ENCODE results near the gene KRT85. TPM values are rescaled to one million over a fixed set of nuclear protein-coding genes. Genes with fewer than 3 reads are reported as not detected.

KRT85 gene
- total RNA-seq, 2 experiments from 2014 or later: not detected

DNA sequence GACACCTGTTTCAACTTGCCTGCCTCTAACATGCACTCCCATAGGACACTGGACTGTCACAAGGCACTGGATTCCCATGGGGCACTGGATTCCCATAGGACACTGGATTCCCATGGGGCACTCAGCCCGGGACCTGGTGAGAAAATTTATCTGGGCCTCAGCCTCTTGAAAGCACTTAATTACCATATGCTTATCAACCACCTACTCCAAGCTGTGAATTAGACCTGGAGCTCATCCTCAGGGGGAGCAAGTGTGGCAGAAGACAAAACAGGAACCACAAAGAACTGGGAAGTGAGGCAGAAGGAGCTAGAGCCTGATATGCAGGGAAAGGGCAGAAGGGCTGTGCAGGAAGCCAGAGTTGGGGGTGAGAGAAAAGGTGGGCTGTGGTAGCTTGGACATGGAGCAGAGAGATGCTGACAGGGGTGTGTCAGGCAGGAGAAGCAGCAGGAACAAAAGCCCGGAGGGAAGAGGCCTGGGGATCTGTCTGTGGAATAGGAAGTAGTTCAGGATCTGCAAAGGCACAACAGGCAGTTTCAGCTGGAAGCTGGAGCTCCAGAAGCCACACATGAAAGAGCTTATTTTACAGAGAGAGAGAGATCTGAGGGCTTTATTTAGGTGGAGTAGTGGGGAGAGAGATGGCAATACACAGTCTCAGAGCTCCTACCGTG is 35.7 kb upstream of the KRT85 start:
- Mint-ChIP-seq H3K4me3 (no peak overlapping the region), H3K27ac (no peak overlapping the region), H3K9me3 (no peaks in the 10 kb centered on the region), H3K27me3 (ENCODE audit: low read depth) (no peaks in the 10 kb centered on the region), H3K36me3 (ENCODE audit: low read depth) (no peaks in the 10 kb centered on the region), H3K4me1 (ENCODE audit: low read depth) (no peaks in the 10 kb centered on the region)
- intact Hi-C loops (cut with micrococcal nuclease): no loop called here
- CTCF ChIA-PET: interaction anchor here (0.6 kb wide), 1 partner anchor 480 kb away, joined by 4 read pairs; no protein-coding TSS in a partner anchor
- DNase-seq: no peak

GRCh38 chr12:52402377-52402776 is 35.1 kb upstream of the KRT85 start:
- H3K9me3 Mint-ChIP-seq: no peaks in the 10 kb centered on the region
- CTCF ChIA-PET: no interaction called here

DNA sequence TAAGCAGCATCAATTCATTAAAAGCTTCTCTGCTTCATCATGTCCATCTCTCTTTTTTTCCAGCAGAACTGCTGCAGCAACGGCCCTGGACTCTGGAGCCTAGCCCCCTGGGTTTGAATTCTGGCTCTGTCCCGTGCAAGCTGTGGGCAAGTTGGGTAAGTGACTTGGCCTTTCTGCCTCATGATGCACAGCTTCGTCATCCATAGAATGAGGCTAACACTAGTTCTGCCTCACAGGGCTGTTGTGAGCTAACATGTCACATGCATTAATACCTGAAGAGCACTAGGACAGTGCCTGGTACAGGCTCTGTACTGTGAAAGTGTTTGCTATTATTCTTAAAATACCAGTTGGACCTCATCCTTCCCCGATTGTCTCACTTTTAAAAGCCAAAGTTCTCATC is 34.6 kb upstream of the KRT85 start:
- no peak overlapping the region for H3K4me3 Mint-ChIP-seq
- H3K4me1 Mint-ChIP-seq (ENCODE audit: low read depth): no peaks in the 10 kb centered on the region
- H3K27me3 Mint-ChIP-seq (ENCODE audit: low read depth): no peaks in the 10 kb centered on the region
- no peak overlapping the region for H3K27ac Mint-ChIP-seq
- no peaks in the 10 kb centered on the region for H3K9me3 Mint-ChIP-seq
- intact Hi-C loops (cut with micrococcal nuclease): no loop called here
- H3K36me3 Mint-ChIP-seq (ENCODE audit: low read depth): no peaks in the 10 kb centered on the region
- CTCF ChIA-PET: no interaction called here
- DNase-seq: no peak

More at GRCh38 chr12:52402377-52402776, 35.1 kb upstream of the KRT85 start:
- no peaks in the 10 kb centered on the region for H3K36me3 Mint-ChIP-seq (ENCODE audit: low read depth)
- H3K27ac Mint-ChIP-seq: no peak overlapping the region
- no peaks in the 10 kb centered on the region for H3K4me1 Mint-ChIP-seq (ENCODE audit: low read depth)
- no peaks in the 10 kb centered on the region for H3K27me3 Mint-ChIP-seq (ENCODE audit: low read depth)
- H3K4me3 Mint-ChIP-seq: no peak overlapping the region
- no peak for DNase-seq
- intact Hi-C loops (cut with micrococcal nuclease): no loop called here

GRCh38 chr12:52401526-52401925 is 34.2 kb upstream of the KRT85 start:
- CTCF ChIA-PET: interaction anchor here (1.6 kb wide), 1 partner anchor 479 kb away, joined by 5 read pairs; no protein-coding TSS in a partner anchor
- Mint-ChIP-seq H3K27ac (no peak overlapping the region), H3K9me3 (no peaks in the 10 kb centered on the region), H3K36me3 (ENCODE audit: low read depth) (no peaks in the 10 kb centered on the region), H3K4me3 (no peak overlapping the region), H3K27me3 (ENCODE audit: low read depth) (no peaks in the 10 kb centered on the region), H3K4me1 (ENCODE audit: low read depth) (no peaks in the 10 kb centered on the region)
- intact Hi-C loops (cut with micrococcal nuclease): no loop called here
- DNase-seq: no peak

GRCh38 chr12:52400906-52401305 is 33.6 kb upstream of the KRT85 start:
- Mint-ChIP-seq H3K4me3 (no peak overlapping the region), H3K4me1 (ENCODE audit: low read depth) (no peaks in the 10 kb centered on the region), H3K27me3 (ENCODE audit: low read depth) (no peaks in the 10 kb centered on the region), H3K36me3 (ENCODE audit: low read depth) (no peaks in the 10 kb centered on the region), H3K27ac (no peak overlapping the region), H3K9me3 (no peaks in the 10 kb centered on the region)
- no peak for DNase-seq
- intact Hi-C loops (cut with micrococcal nuclease): no loop called here
- CTCF ChIA-PET: interaction anchor here (1.6 kb wide), 1 partner anchor 479 kb away, joined by 5 read pairs; no protein-coding TSS in a partner anchor

DNA sequence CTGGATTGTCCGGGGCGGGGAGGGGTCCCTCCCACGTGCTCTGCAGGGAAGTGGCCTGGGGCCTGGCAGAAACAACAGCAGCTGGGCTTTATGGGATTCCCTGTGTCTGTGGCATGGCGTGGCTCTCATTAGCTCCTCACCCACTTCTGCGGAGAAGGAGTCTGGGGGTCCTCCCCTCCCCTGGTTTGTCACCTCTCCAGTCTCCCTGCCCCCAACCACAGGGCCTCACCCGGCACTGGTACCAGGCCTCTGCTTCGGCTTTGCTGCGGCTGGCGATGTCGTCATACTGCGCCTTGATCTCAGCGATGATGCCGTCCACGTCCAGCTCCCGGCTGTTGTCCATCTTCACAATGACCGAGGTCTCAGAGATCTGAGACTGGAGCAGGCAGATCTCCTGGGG is 32.5 kb upstream of the KRT85 start:
- no peaks in the 10 kb centered on the region for H3K9me3 Mint-ChIP-seq
- H3K27me3 Mint-ChIP-seq (ENCODE audit: low read depth): no peaks in the 10 kb centered on the region
- DNase-seq: no peak
- no peaks in the 10 kb centered on the region for H3K4me1 Mint-ChIP-seq (ENCODE audit: low read depth)
- intact Hi-C loops (cut with micrococcal nuclease): no loop called here
- H3K27ac Mint-ChIP-seq: no peak overlapping the region
- no peaks in the 10 kb centered on the region for H3K36me3 Mint-ChIP-seq (ENCODE audit: low read depth)
- CTCF ChIA-PET: interaction anchor here (1.2 to 2.0 kb wide), 2 partner anchors 18 to 27 kb away, joined by 3 to 5 read pairs; no protein-coding TSS in a partner anchor
- no peak overlapping the region for H3K4me3 Mint-ChIP-seq

- Mint-ChIP-seq H3K9me3 (no peaks in the 10 kb centered on the region), H3K4me3 (no peak overlapping the region), H3K36me3 (ENCODE audit: low read depth) (no peaks in the 10 kb centered on the region), H3K27me3 (ENCODE audit: low read depth) (no peaks in the 10 kb centered on the region), H3K4me1 (ENCODE audit: low read depth) (no peaks in the 10 kb centered on the region), H3K27ac (no peak overlapping the region)
- intact Hi-C loops (cut with micrococcal nuclease): no loop called here
- DNase-seq: no peak
- CTCF ChIA-PET: interaction anchor here (0.6 to 2.0 kb wide), 2 partner anchors 25 to 71 kb away, joined by 4 to 5 read pairs; no protein-coding TSS in a partner anchor
Measured at GRCh38 chr12:52398176-52398575, 30.9 kb upstream of the KRT85 start.

- Mint-ChIP-seq H3K27me3 (ENCODE audit: low read depth) (no peaks in the 10 kb centered on the region), H3K4me1 (ENCODE audit: low read depth) (no peaks in the 10 kb centered on the region), H3K9me3 (no peaks in the 10 kb centered on the region), H3K4me3 (no peak overlapping the region), H3K27ac (no peak overlapping the region), H3K36me3 (ENCODE audit: low read depth) (no peaks in the 10 kb centered on the region)
- CTCF ChIA-PET: interaction anchor here (1.4 kb wide), 1 partner anchor 483 kb away, joined by 3 read pairs; no protein-coding TSS in a partner anchor
- intact Hi-C loops (cut with micrococcal nuclease): no loop called here
- no peak for DNase-seq
Measured at GRCh38 chr12:52396656-52397055, 29.4 kb upstream of the KRT85 start.

- Mint-ChIP-seq H3K4me3 (no peak overlapping the region), H3K27me3 (ENCODE audit: low read depth) (no peaks in the 10 kb centered on the region), H3K4me1 (ENCODE audit: low read depth) (no peaks in the 10 kb centered on the region), H3K9me3 (no peaks in the 10 kb centered on the region), H3K36me3 (ENCODE audit: low read depth) (no peaks in the 10 kb centered on the region), H3K27ac (no peak overlapping the region)
- CTCF ChIA-PET: interaction anchor here (0.7 to 1.5 kb wide), 5 partner anchors 10 to 585 kb away, joined by 3 to 4 read pairs (median 3); partner anchors contain the start of gene KRT84
- DNase-seq: peak; percentile 11
- intact Hi-C loops (cut with micrococcal nuclease): no loop called here
Measured at GRCh38 chr12:52395761-52396434, 28.6 kb upstream of the KRT85 start.

- CTCF ChIA-PET: interaction anchor here (0.7 to 1.7 kb wide), 5 partner anchors 9 to 586 kb away, joined by 3 to 4 read pairs (median 4); partner anchors contain the start of gene KRT84
- Mint-ChIP-seq H3K4me3 (no peak overlapping the region), H3K4me1 (ENCODE audit: low read depth) (no peaks in the 10 kb centered on the region), H3K27ac (no peak overlapping the region), H3K27me3 (ENCODE audit: low read depth) (no peaks in the 10 kb centered on the region), H3K9me3 (no peaks in the 10 kb centered on the region), H3K36me3 (ENCODE audit: low read depth) (no peaks in the 10 kb centered on the region)
- intact Hi-C loops (cut with micrococcal nuclease): loop anchor here (5.0 kb wide), 1 partner anchor 477 kb away; no protein-coding TSS in a partner anchor
- DNase-seq: no peak
Measured at GRCh38 chr12:52394836-52395405, 27.6 kb upstream of the KRT85 start.

DNA sequence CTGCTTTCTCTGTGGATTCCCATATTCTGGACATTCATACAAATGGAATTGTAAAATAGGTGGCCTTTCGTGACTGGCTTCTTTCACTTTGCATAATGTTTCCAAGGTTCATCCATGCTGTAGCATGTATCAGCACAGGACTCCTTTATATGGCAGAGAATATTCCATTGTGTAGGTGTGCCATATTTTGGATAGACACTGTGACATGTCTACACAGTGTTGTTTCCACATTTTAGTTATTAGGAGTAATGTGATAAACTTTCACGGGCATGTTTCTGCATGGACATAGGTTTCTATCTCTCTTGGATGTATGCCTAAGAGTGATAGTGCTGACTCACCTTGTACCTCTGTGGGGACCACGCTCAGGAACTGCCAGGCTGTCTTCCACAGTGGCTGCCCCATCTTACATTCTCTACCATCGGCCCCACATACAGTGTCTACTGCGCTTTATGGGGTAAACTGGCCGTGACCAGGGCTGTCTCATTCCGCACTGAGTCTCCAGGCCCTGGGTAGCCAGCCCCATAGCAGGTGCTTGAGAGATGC is 25.3 kb upstream of the KRT85 start:
- Mint-ChIP-seq H3K27ac (no peak overlapping the region), H3K4me1 (ENCODE audit: low read depth) (no peaks in the 10 kb centered on the region)

DNA sequence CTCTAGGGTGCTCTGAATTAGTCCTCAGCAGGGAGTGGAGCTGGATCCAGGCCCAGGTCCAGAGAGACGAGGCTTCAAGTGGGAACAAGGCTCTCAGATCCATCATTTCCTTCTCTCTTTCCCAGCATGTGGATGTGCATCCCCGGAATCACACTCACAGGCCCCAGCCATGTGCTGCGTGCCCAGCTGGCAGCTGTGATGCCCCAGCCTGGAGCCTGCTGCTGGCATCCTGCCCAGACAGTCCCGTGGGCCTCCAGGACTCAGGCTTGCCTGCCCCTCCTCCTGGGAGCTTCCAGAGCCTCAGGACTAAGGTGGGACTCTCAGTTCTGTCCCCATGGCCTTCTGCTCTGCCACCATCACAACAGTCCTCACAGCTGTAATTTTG is 24.3 kb upstream of the KRT85 start:
- Mint-ChIP-seq H3K27me3 (ENCODE audit: low read depth) (no peaks in the 10 kb centered on the region), H3K9me3 (no peaks in the 10 kb centered on the region), H3K4me3 (no peak overlapping the region), H3K36me3 (ENCODE audit: low read depth) (no peaks in the 10 kb centered on the region), H3K4me1 (ENCODE audit: low read depth) (no peaks in the 10 kb centered on the region), H3K27ac (no peak overlapping the region)
- no peak for DNase-seq
- CTCF ChIA-PET: interaction anchor here (1.0 to 1.9 kb wide), 4 partner anchors 9 to 488 kb away, joined by 3 to 4 read pairs (median 4); no protein-coding TSS in a partner anchor
- intact Hi-C loops (cut with micrococcal nuclease): loop anchor here (5.0 kb wide), 1 partner anchor 481 kb away; no protein-coding TSS in a partner anchor

More for the DNA sequence above, 25.3 kb upstream of the KRT85 start:
- DNase-seq: no peak
- CTCF ChIA-PET: interaction anchor here (0.6 to 1.9 kb wide), 5 partner anchors 10 to 637 kb away, joined by 3 to 4 read pairs (median 3); no protein-coding TSS in a partner anchor
- no peaks in the 10 kb centered on the region for H3K36me3 Mint-ChIP-seq (ENCODE audit: low read depth)
- intact Hi-C loops (cut with micrococcal nuclease): loop anchor here (5.0 kb wide), 1 partner anchor 480 kb away; no protein-coding TSS in a partner anchor
- H3K27me3 Mint-ChIP-seq (ENCODE audit: low read depth): no peaks in the 10 kb centered on the region
- H3K4me3 Mint-ChIP-seq: no peak overlapping the region
- H3K9me3 Mint-ChIP-seq: no peaks in the 10 kb centered on the region
